H1 (cell line): ENCODE data around the gene MOB2. TPM values are rescaled to one million over a fixed set of nuclear protein-coding genes. Genes with fewer than 3 reads are reported as not detected.

Experiments
- CTCF ChIA-PET: fragments of 300-600 bp; sonication (Branson Sonifier 250); formaldehyde crosslinking; loops from one replicate; lab custom pipeline; 2021; ENCODE audit not compliant: partially characterized antibody; lab: Charles Lee
- POLR2A ChIA-PET: fragments of 300-600 bp; sonication (Branson Sonifier 250); formaldehyde crosslinking; loops from one replicate; lab custom pipeline; 2021; ENCODE audit warnings: inconsistent platforms; ENCODE audit not compliant: partially characterized antibody; lab: Charles Lee
- DNase-seq, 2 experiments: peaks; one replicate each; pipeline versions ENCODE4 v3.0.0 to v3.0.0-alpha.2; 2010 to 2022; ENCODE audit warnings: low spot score in 2 of 2, low read depth in 1 of 2, mixed read lengths in 1 of 2
- FAIRE-seq: peaks from 2 replicates; lab custom pipeline; 2011; peaks lifted over from hg19 to GRCh38; lab: Jason Lieb, UNC
- H2AFZ ChIP-seq: 2 replicates; pipeline ENCODE4 v1.8.1; 2012; ENCODE audit warnings: low read length, inconsistent platforms
- H2AK5ac ChIP-seq: 2 replicates; pipeline ENCODE4 v1.6.1; 2013; ENCODE audit warnings: low read depth, low read length
- H2BK120ac ChIP-seq: replicated peaks from 2 replicates; pipeline ENCODE3; 2013; ENCODE audit warnings: low read depth, low read length, inconsistent platforms
- H2BK12ac ChIP-seq: 2 replicates; pipeline ENCODE4 v1.6.1; 2013; ENCODE audit warnings: low read depth, low read length
- H2BK15ac ChIP-seq: 2 replicates; pipeline ENCODE4 v1.6.1; 2013; ENCODE audit warnings: low read length
- H2BK20ac ChIP-seq: 2 replicates; pipeline ENCODE4 v1.6.1; 2013; ENCODE audit warnings: low read length
- H2BK5ac ChIP-seq: 2 replicates; pipeline ENCODE4 v1.6.1; 2013; ENCODE audit warnings: low read depth, low read length
- H3K14ac ChIP-seq: 2 replicates; pipeline ENCODE4 v1.6.1; 2013; ENCODE audit warnings: inconsistent platforms; ENCODE audit not compliant: insufficient read length
- H3K18ac ChIP-seq: 2 replicates; pipeline ENCODE4 v1.6.1; 2013; ENCODE audit warnings: low read length; ENCODE audit errors: extremely low read depth
- H3K23ac ChIP-seq: 2 replicates; pipeline ENCODE4 v1.6.1; 2013; ENCODE audit warnings: inconsistent platforms; ENCODE audit not compliant: insufficient read length
- H3K23me2 ChIP-seq: 2 replicates; pipeline ENCODE4 v1.6.1; 2013; ENCODE audit warnings: low read depth, low read length
- H3K27ac ChIP-seq: 2 replicates; pipeline ENCODE4 v1.6.1; 2011; ENCODE audit warnings: low read depth, low read length, inconsistent platforms
- H3K27me3 ChIP-seq, 4 experiments: replicated peaks in 1 of 4; 1 replicate in 1 of 4; 2 replicates in 3 of 4; pipeline versions ENCODE4 v1.6.1 to v1.8.1; 2011 to 2013; ENCODE audit warnings: low read length in 3 of 4, mild to moderate bottlenecking in 3 of 4, inconsistent platforms in 2 of 4, mixed read lengths in 2 of 4, moderate library complexity in 1 of 4; ENCODE audit not compliant: control insufficient read depth in 3 of 4, insufficient read depth in 3 of 4; ENCODE audit errors: extremely low read depth in 1 of 4
- H3K36me3 ChIP-seq, 4 experiments: 2 replicates each; pipeline versions ENCODE4 v1.6.1 to v1.8.1; 2011 to 2013; ENCODE audit warnings: mild to moderate bottlenecking in 4 of 4, low read length in 3 of 4, moderate library complexity in 2 of 4, control low read depth in 1 of 4, inconsistent platforms in 1 of 4; ENCODE audit not compliant: insufficient read depth in 4 of 4, control insufficient read depth in 2 of 4
- H3K4ac ChIP-seq: replicated peaks from 2 replicates; pipeline ENCODE3; 2013; ENCODE audit warnings: low read length, low read depth, mixed read lengths, inconsistent platforms; ENCODE audit not compliant: insufficient read length
- H3K4me1 ChIP-seq, 4 experiments: replicated peaks in 1 of 4; 1 replicate in 1 of 4; 2 replicates in 3 of 4; pipeline versions ENCODE4 v1.6.1 to v1.8.1; 2011 to 2013; ENCODE audit warnings: low read length in 3 of 4, inconsistent platforms in 2 of 4, mixed read lengths in 1 of 4; ENCODE audit not compliant: insufficient read depth in 4 of 4, control insufficient read depth in 3 of 4
- H3K4me2 ChIP-seq, 2 experiments: 2 replicates each; pipeline versions ENCODE4 v1.6.1 to v1.8.1; 2011 to 2013; ENCODE audit warnings: low read depth in 2 of 2, low read length in 2 of 2, control low read depth in 1 of 2, inconsistent platforms in 1 of 2, mild to moderate bottlenecking in 1 of 2; ENCODE audit not compliant: insufficient read depth in 1 of 2
- H3K4me3 ChIP-seq, 4 experiments: fragments of 200-600, 300-600 bp in 1 of 4; sonication (generic), shearing (Covaris generic), sonication (Bioruptor Twin) in 1 of 4; 2 replicates each; pipeline versions ENCODE4 v1.5.1 to v1.8.1; 2011 to 2016; ENCODE audit warnings: low read length in 4 of 4, low read depth in 3 of 4, control low read depth in 2 of 4, inconsistent platforms in 2 of 4, mild to moderate bottlenecking in 2 of 4, mixed read lengths in 1 of 4, moderate library complexity in 1 of 4; ENCODE audit not compliant: insufficient read depth in 2 of 4; ENCODE audit errors: extremely low read depth in 1 of 4
- H3K56ac ChIP-seq: replicated peaks from 2 replicates; pipeline ENCODE3; 2013; ENCODE audit warnings: low read depth, mild to moderate bottlenecking, mixed read lengths, low read length, inconsistent platforms; ENCODE audit not compliant: insufficient read length
- H3K79me1 ChIP-seq: 2 replicates; pipeline ENCODE4 v1.6.1; 2013; ENCODE audit warnings: low read depth, low read length, control low read depth
- H3K79me2 ChIP-seq, 2 experiments: 2 replicates each; pipeline versions ENCODE4 v1.6.1 to v1.8.1; 2012 to 2013; ENCODE audit warnings: low read length in 2 of 2, mild to moderate bottlenecking in 2 of 2, inconsistent platforms in 1 of 2; ENCODE audit not compliant: insufficient read depth in 2 of 2, control insufficient read depth in 1 of 2
- H3K9ac ChIP-seq, 4 experiments: replicated peaks in 1 of 4; 1 replicate in 1 of 4; 2 replicates in 3 of 4; pipeline versions ENCODE4 v1.6.1 to v1.8.1; 2011 to 2013; ENCODE audit warnings: low read depth in 3 of 4, low read length in 3 of 4, control low read depth in 2 of 4, mild to moderate bottlenecking in 2 of 4, moderate library complexity in 2 of 4, inconsistent platforms in 1 of 4; ENCODE audit errors: extremely low read depth in 1 of 4
- H3K9me3 ChIP-seq, 2 experiments: 2 replicates each; pipeline versions ENCODE4 v1.6.1 to v1.8.1; 2012 to 2013; ENCODE audit warnings: mild to moderate bottlenecking in 2 of 2, moderate library complexity in 2 of 2, control low read depth in 1 of 2, inconsistent platforms in 1 of 2, low read depth in 1 of 2, low read length in 1 of 2, mixed read lengths in 1 of 2; ENCODE audit not compliant: insufficient read depth in 2 of 2
- H4K20me1 ChIP-seq, 2 experiments: replicated peaks in 1 of 2; 2 replicates each; pipeline versions ENCODE3 to v1.8.1; 2011 to 2013; ENCODE audit warnings: inconsistent platforms in 2 of 2, low read length in 2 of 2, mild to moderate bottlenecking in 1 of 2; ENCODE audit not compliant: insufficient read depth in 2 of 2, control insufficient read depth in 1 of 2
- H4K5ac ChIP-seq: 2 replicates; pipeline ENCODE4 v1.6.1; 2013; ENCODE audit warnings: low read length, low read depth, mixed read lengths, inconsistent platforms; ENCODE audit not compliant: insufficient read length
- H4K8ac ChIP-seq: 2 replicates; pipeline ENCODE4 v1.8.0; 2013; ENCODE audit warnings: mild to moderate bottlenecking, moderate library complexity, low read length, inconsistent platforms; ENCODE audit not compliant: insufficient read depth; ENCODE audit errors: extremely low read depth
- H4K91ac ChIP-seq: replicated peaks from 2 replicates; pipeline ENCODE3; 2013; ENCODE audit warnings: low read length, mixed read lengths, inconsistent platforms; ENCODE audit not compliant: insufficient read length
- ASH2L ChIP-seq: fragments of 200-600, 300-600 bp; sonication (generic); IDR thresholded peaks from one replicate; pipeline ENCODE4 v1.7.1; 2017; ENCODE audit warnings: low read length
- EGR1 ChIP-seq: IDR thresholded peaks from 2 replicates; pipeline ENCODE4 v1.6.1; 2011; ENCODE audit warnings: low read depth, low read length, borderline replicate concordance
- KDM5A ChIP-seq: fragments of 200-600 bp; IDR thresholded peaks from 2 replicates; pipeline ENCODE4 v1.7.1; 2012; ENCODE audit warnings: mild to moderate bottlenecking, low read length, inconsistent platforms, mixed read lengths
- MAFK ChIP-seq: IDR thresholded peaks from 2 replicates; pipeline ENCODE4 v1.6.1; 2012; ENCODE audit warnings: low read depth, mild to moderate bottlenecking, improper control_type of control experiment, low read length
- TBP ChIP-seq: IDR thresholded peaks from 2 replicates; pipeline ENCODE4 v1.6.1; 2011; ENCODE audit warnings: low read depth, low read length, improper control_type of control experiment
- WGBS, 2 experiments: shearing (Covaris generic) in 1 of 2; methylation state at CpG; one replicate each; pipeline versions ENCODE4 v1.1.6 to v1.1.7; 2013 to 2015; ENCODE audit warnings: low lambda C conversion rate in 2 of 2, mixed read lengths in 2 of 2, inconsistent platforms in 1 of 2, low coverage in 1 of 2, missing lambda C conversion rate in 1 of 2; ENCODE audit not compliant: insufficient replicate concordance in 2 of 2, insufficient coverage in 1 of 2, insufficient read length in 1 of 2; ENCODE audit errors: extremely low coverage in 1 of 2, missing lambda C conversion rate in 1 of 2; 5-methylcytosine and 5-hydroxymethylcytosine counted together
- polyA plus RNA-seq, 7 experiments: library from polyadenylated mRNA; depleted of rRNA in 3 of 7; stranded (reverse) in 5 of 7; unstranded in 2 of 7; fragments of >200 nt in 5 of 7; fragments of 200-250 nt in 2 of 7; gene quantifications; 1 replicate in 5 of 7; 2 replicates in 1 of 7; 4 replicates in 1 of 7; pipeline versions ENCODE4 v1.2.1 to v1.2.3, GENCODE V29; 2011 to 2013; ENCODE audit warnings: missing spikeins in 2 of 7, mixed read lengths in 2 of 7
- total RNA-seq: library from RNA; stranded (reverse); fragmentation: NEBNext Ultra II Directional; extraction: Animal tissue kit (Norgen Biotek cat#: 25700); gene quantifications from 2 replicates; pipeline ENCODE4 v1.2.1, GENCODE V29; 2021

The MOB2 gene
- total and polyA plus RNA-seq, 2 of the 8 experiments (the other 6 are each of a cell fraction or from before 2014, with no cell fraction given) = 18.6 to 28.2 TPM

DNA sequence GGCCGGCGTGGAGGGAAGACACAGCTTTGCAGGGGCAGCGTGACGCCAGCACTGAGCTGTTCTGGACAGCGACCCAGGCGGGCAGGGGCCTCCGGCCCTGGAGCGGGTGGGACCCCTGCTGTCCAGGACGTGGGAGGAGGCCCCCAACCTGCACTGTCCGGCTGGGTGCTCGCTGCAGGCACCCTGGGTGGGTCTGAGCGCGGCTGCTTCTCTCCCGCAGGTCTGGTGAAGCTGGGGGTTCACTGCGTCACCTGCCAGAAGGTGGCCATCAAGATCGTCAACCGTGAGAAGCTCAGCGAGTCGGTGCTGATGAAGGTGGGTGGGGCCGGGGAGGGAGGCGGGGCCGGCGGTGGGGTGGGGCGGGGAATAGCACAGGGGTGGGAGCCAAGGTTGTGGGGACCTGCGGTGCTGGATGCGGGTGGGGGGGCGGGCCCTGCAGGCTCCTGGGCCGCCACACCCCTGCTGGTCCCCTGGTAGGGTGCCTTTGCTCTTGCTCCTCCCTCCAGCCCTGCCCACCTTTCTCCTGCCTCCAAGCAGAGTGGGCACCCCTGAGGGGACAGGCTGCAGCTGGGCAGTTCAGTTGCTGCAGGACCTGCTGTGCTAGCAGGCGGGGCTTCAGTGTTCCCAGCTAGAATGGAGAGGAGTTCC is 50.6 kb downstream of the MOB2 start:
- H3K4me1 ChIP-seq = peaks cover 0 to 13% (median 9%) of the 10 kb centered on the region in 4 experiments; a peak in 6 of 7 replicates
- H2BK12ac ChIP-seq = no peak overlapping the region
- H2BK20ac ChIP-seq = no peak overlapping the region
- no peak overlapping the region for H3K4ac ChIP-seq
- no peaks in the 10 kb centered on the region for H3K36me3 ChIP-seq
- WGBS, 2 experiments = 54% methylated on average over 14 of the region's 29 CpGs; no CpG with 5 or more reads in 1 of the 2 experiments
- DNase-seq (peak in 1 of 2 experiments; percentile 70), FAIRE-seq (no peak)
- no peak overlapping the region for H3K23ac ChIP-seq
- ChIA-PET CTCF (interaction anchor here (1.1 to 1.2 kb wide), 2 partner anchors 10 to 258 kb away, joined by 3 read pairs; no protein-coding TSS in a partner anchor), POLR2A (interaction anchor here (1.5 kb wide), 1 partner anchor 21 kb away, joined by 4 read pairs; no protein-coding TSS in a partner anchor)
- H2BK15ac ChIP-seq = no peak overlapping the region
- H3K9ac ChIP-seq = no peak overlapping the region
- peak overlapping the region in 1 of 4 experiments; percentile 40; a peak in 1 of 8 replicates for H3K4me3 ChIP-seq
- TF ChIP-seq TBP (no peak), KDM5A (no peak), MAFK (no peak), ASH2L (no peak), EGR1 (no peak)
- no peak overlapping the region for H3K18ac ChIP-seq
- H3K14ac ChIP-seq = no peak overlapping the region
- no peaks in the 10 kb centered on the region for H3K27me3 ChIP-seq
- peaks cover 4% of the 10 kb centered on the region for H3K79me1 ChIP-seq
- H3K56ac ChIP-seq = no peak overlapping the region
- H3K9me3 ChIP-seq = no peaks in the 10 kb centered on the region
- no peak overlapping the region for H2BK120ac ChIP-seq
- H2AFZ ChIP-seq = no peak overlapping the region
- H4K5ac ChIP-seq = peak overlapping the region; percentile 33
- no peak overlapping the region for H4K91ac ChIP-seq
- H3K23me2 ChIP-seq = no peaks in the 10 kb centered on the region
- no peak overlapping the region for H2AK5ac ChIP-seq
- H3K27ac ChIP-seq = no peak overlapping the region
- peaks cover 0 to 6% of the 10 kb centered on the region in 2 experiments; a peak in 1 of 4 replicates for H3K79me2 ChIP-seq
- H4K20me1 ChIP-seq = peaks cover 9 to 20% of the 10 kb centered on the region in 2 experiments
- no peak overlapping the region; the same call in 1 of the 2 replicates for H4K8ac ChIP-seq
- H3K4me2 ChIP-seq = peak overlapping the region; percentile 7 to 61; a peak in 3 of 4 replicates
- no peak overlapping the region for H2BK5ac ChIP-seq
